SK-N-SH treated with all-trans-retinoic acid at 6 μM for 48 hours (cell line): ENCODE data around the gene DYNAP.

ENCODE experiments used
- ATAC-seq: fragments of 200-7000 bp; cut with Tn5 transposase; 3 replicates; pipeline ENCODE4 v1.9.1; 2020; ENCODE audit warnings: mild to moderate bottlenecking, moderate library complexity
- ARNTL ChIP-seq: fragments of 450-650 bp; formaldehyde crosslinking; IDR thresholded peaks from 2 replicates; pipeline ENCODE4 v1.5.0; 2020; ENCODE audit warnings: low read depth, mild to moderate bottlenecking, moderate library complexity, borderline replicate concordance
- BACH2 ChIP-seq: fragments of 250-450 bp; sonication (Bioruptor Pico); IDR thresholded peaks from 2 replicates; pipeline ENCODE4 v1.9.0; 2021; ENCODE audit warnings: mild to moderate bottlenecking, borderline replicate concordance
- CSDC2 ChIP-seq: fragments of 250-450 bp; sonication (Bioruptor Pico); IDR thresholded peaks from 2 replicates; pipeline ENCODE4 v1.5.0; 2020; ENCODE audit warnings: mild to moderate bottlenecking, moderate library complexity
- CSRNP3 ChIP-seq: fragments of 250-450 bp; sonication (Bioruptor Pico); IDR thresholded peaks from 2 replicates; pipeline ENCODE4 v1.5.1; 2021; ENCODE audit warnings: mild to moderate bottlenecking, moderate library complexity
- ESRRG ChIP-seq: fragments of 250-450 bp; sonication (Bioruptor Pico); IDR thresholded peaks from 2 replicates; pipeline ENCODE4 v1.6.1; 2021; ENCODE audit warnings: mild to moderate bottlenecking
- GLIS3 ChIP-seq: fragments of 250-450 bp; sonication (Bioruptor Pico); IDR thresholded peaks from 2 replicates; pipeline ENCODE4 v1.5.0; 2020; ENCODE audit warnings: mild to moderate bottlenecking, moderate library complexity
- ISL1 ChIP-seq: fragments of 250-450 bp; sonication (Bioruptor Pico); IDR thresholded peaks from 2 replicates; pipeline ENCODE4 v2.1.2; 2022; ENCODE audit warnings: mild to moderate bottlenecking, moderate library complexity
- OSR1 ChIP-seq: fragments of 250-450 bp; sonication (Bioruptor Pico); IDR thresholded peaks from 2 replicates; pipeline ENCODE4 v1.8.0; 2022; ENCODE audit warnings: moderate library complexity, mild to moderate bottlenecking, inconsistent platforms
- PATZ1 ChIP-seq: fragments of 250-450 bp; sonication (Bioruptor Pico); IDR thresholded peaks from 2 replicates; pipeline ENCODE4 v1.8.0; 2020; ENCODE audit warnings: mild to moderate bottlenecking, moderate library complexity, borderline replicate concordance
- POU6F1 ChIP-seq: fragments of 250-450 bp; sonication (Bioruptor Pico); IDR thresholded peaks from 2 replicates; pipeline ENCODE4 v1.8.0; 2021; ENCODE audit warnings: low read depth, mild to moderate bottlenecking, moderate library complexity, borderline replicate concordance
- PPARA ChIP-seq: fragments of 250-450 bp; sonication (Bioruptor Pico); IDR thresholded peaks from 2 replicates; pipeline ENCODE4 v1.5.0; 2020; ENCODE audit warnings: mild to moderate bottlenecking, borderline replicate concordance
- TCF4 ChIP-seq: fragments of 250-450 bp; sonication (Bioruptor Pico); IDR thresholded peaks from 2 replicates; pipeline ENCODE4 v1.8.0; 2021; ENCODE audit warnings: mild to moderate bottlenecking, moderate library complexity, borderline replicate concordance
- TOX ChIP-seq: fragments of 250-450 bp; sonication (Bioruptor Pico); IDR thresholded peaks from 2 replicates; pipeline ENCODE4 v1.8.0; 2021; ENCODE audit warnings: mild to moderate bottlenecking, moderate library complexity, borderline replicate concordance
- TSHZ2 ChIP-seq: fragments of 250-450 bp; sonication (Bioruptor Pico); IDR thresholded peaks from 2 replicates; pipeline ENCODE4 v1.5.0; 2020; ENCODE audit warnings: mild to moderate bottlenecking, moderate library complexity
- ZC3H10 ChIP-seq: fragments of 250-450 bp; sonication (Bioruptor Pico); IDR thresholded peaks from 2 replicates; pipeline ENCODE4 v1.5.1; 2021; ENCODE audit warnings: mild to moderate bottlenecking, moderate library complexity
- ZFP3 ChIP-seq: fragments of 250-450 bp; sonication (Bioruptor Pico); IDR thresholded peaks from 2 replicates; pipeline ENCODE4 v1.5.0; 2020; ENCODE audit warnings: mild to moderate bottlenecking, moderate library complexity
- ZFP30 ChIP-seq: fragments of 450-650 bp; formaldehyde crosslinking; IDR thresholded peaks from 2 replicates; pipeline ENCODE4 v1.5.0; 2022; ENCODE audit warnings: mild to moderate bottlenecking, moderate library complexity
- ZNF565 ChIP-seq: fragments of 450-650 bp; formaldehyde crosslinking; conservative IDR thresholded peaks from 2 replicates; pipeline ENCODE4 v1.5.0; 2020; ENCODE audit warnings: low read depth, mild to moderate bottlenecking, moderate library complexity
- ZNF8 ChIP-seq: fragments of 450-650 bp; formaldehyde crosslinking; IDR thresholded peaks from 2 replicates; pipeline ENCODE4 v1.5.0; 2020; ENCODE audit warnings: mild to moderate bottlenecking, moderate library complexity
- TF ChIP-seq, protein P1 (sequence below): fragments of 250-450 bp; sonication (Bioruptor Pico); IDR thresholded peaks from 2 replicates; pipeline ENCODE4 v1.5.1; 2020; ENCODE audit warnings: low read depth, mild to moderate bottlenecking, moderate library complexity

Gene DYNAP

GRCh38 chr18:54616220-54616848, 25.3 kb downstream of the DYNAP start:
- ATAC-seq, result no peak

GRCh38 chr18:54622084-54622483, 31.0 kb downstream of the DYNAP start:
- no peak for ATAC-seq
- no peak for TF ChIP-seq BACH2 (CRISPR knock-in tag)
- TF ChIP-seq, protein P1, sequence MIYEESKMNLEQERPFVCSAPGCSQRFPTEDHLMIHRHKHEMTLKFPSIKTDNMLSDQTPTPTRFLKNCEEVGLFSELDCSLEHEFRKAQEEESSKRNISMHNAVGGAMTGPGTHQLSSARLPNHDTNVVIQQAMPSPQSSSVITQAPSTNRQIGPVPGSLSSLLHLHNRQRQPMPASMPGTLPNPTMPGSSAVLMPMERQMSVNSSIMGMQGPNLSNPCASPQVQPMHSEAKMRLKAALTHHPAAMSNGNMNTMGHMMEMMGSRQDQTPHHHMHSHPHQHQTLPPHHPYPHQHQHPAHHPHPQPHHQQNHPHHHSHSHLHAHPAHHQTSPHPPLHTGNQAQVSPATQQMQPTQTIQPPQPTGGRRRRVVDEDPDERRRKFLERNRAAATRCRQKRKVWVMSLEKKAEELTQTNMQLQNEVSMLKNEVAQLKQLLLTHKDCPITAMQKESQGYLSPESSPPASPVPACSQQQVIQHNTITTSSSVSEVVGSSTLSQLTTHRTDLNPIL (CRISPR knock-in tag), result no peak
- no peak for TF ChIP-seq PATZ1 (CRISPR knock-in tag)
- no peak for TF ChIP-seq OSR1 (CRISPR knock-in tag)
- no peak for TF ChIP-seq GLIS3 (CRISPR knock-in tag)
- no peak for TF ChIP-seq CSRNP3 (CRISPR knock-in tag)
- no peak for TF ChIP-seq ZFP3 (CRISPR knock-in tag)
- TF ChIP-seq ARNTL (CRISPR knock-in tag), result no peak
- TF ChIP-seq PPARA (CRISPR knock-in tag), result no peak

More at GRCh38 chr18:54616220-54616848, 25.3 kb downstream of the DYNAP start:
- TF ChIP-seq TOX (CRISPR knock-in tag), result no peak
- no peak for TF ChIP-seq TCF4 (CRISPR knock-in tag)
- no peak for TF ChIP-seq ZFP3 (CRISPR knock-in tag)
- no peak for TF ChIP-seq BACH2 (CRISPR knock-in tag)
- no peak for TF ChIP-seq TSHZ2 (CRISPR knock-in tag)
- TF ChIP-seq PPARA (CRISPR knock-in tag), result no peak
- no peak for TF ChIP-seq GLIS3 (CRISPR knock-in tag)

GRCh38 chr18:54626779-54627178, 35.7 kb downstream of the DYNAP start:
- no peak for ATAC-seq
- TF ChIP-seq CSDC2 (CRISPR knock-in tag) (no peak), PPARA (CRISPR knock-in tag) (no peak), POU6F1 (no peak), ZNF565 (CRISPR knock-in tag) (no peak), TOX (CRISPR knock-in tag) (no peak), ZC3H10 (CRISPR knock-in tag) (no peak), GLIS3 (CRISPR knock-in tag) (no peak), ARNTL (CRISPR knock-in tag) (no peak), TSHZ2 (CRISPR knock-in tag) (no peak), ESRRG (CRISPR knock-in tag) (no peak), ZFP3 (CRISPR knock-in tag) (no peak), ISL1 (no peak), ZNF8 (no peak), TCF4 (CRISPR knock-in tag) (no peak), OSR1 (CRISPR knock-in tag) (no peak), CSRNP3 (CRISPR knock-in tag) (no peak), ZFP30 (CRISPR knock-in tag) (no peak), BACH2 (CRISPR knock-in tag) (no peak)
- TF ChIP-seq, protein P1 (CRISPR knock-in tag), result no peak
